PC-9 (cell line): ENCODE measurements around the gene PRDM16. TPM values are rescaled to one million over a fixed set of nuclear protein-coding genes. Genes with fewer than 3 reads are reported as not detected.

ENCODE experiments used
- BruUV-seq: library from RNA; stranded (reverse); fragments of 400-500 nt; replicated peaks from 2 replicates; lab custom pipeline; 2021; lab: Mats Ljungman, UMichigan
- CTCF ChIA-PET: fragments of 300-600 bp; sonication (Branson Sonifier 250); formaldehyde crosslinking; loops from one replicate; lab custom pipeline; 2022; ENCODE audit warnings: antibody characterized with exemption; lab: Charles Lee
- POLR2A ChIA-PET: fragments of 300-600 bp; sonication (Branson Sonifier 250); formaldehyde crosslinking; loops from one replicate; lab custom pipeline; 2022; ENCODE audit warnings: antibody characterized with exemption; ENCODE audit not compliant: unreplicated experiment; lab: Charles Lee
- DNase-seq, 2 experiments: peaks; one replicate each; pipeline versions ENCODE4 v3.0.0 to v3.0.0-alpha.2; 2015 to 2022; ENCODE audit warnings: mixed read lengths in 1 of 2
- H2AFZ ChIP-seq: fragments of 200-600 bp; sonication (generic); 2 replicates; pipeline ENCODE4 v1.8.1; 2017; ENCODE audit warnings: antibody characterized with exemption
- H3F3A ChIP-seq: fragments of 200-600 bp; sonication (generic); 2 replicates; pipeline ENCODE4 v1.8.1; 2017; ENCODE audit warnings: antibody characterized with exemption, mild to moderate bottlenecking, low read depth; ENCODE audit not compliant: insufficient read depth
- H3K27ac ChIP-seq: fragments of 200-600 bp; sonication (generic); 2 replicates; pipeline ENCODE4 v1.6.1; 2016; ENCODE audit warnings: mixed run types
- H3K27me3 ChIP-seq: fragments of 200-600 bp; sonication (generic); 2 replicates; pipeline ENCODE4 v1.6.1; 2016; ENCODE audit warnings: low read depth, mixed run types; ENCODE audit not compliant: insufficient read depth
- H3K36me3 ChIP-seq: fragments of 200-600 bp; sonication (generic); 2 replicates; pipeline ENCODE4 v1.6.1; 2016; ENCODE audit warnings: low read depth, mixed run types
- H3K4me1 ChIP-seq: fragments of 200-600 bp; sonication (generic); replicated peaks from 2 replicates; pipeline ENCODE4 v1.6.1; 2016; ENCODE audit warnings: mixed run types; ENCODE audit not compliant: insufficient read depth
- H3K4me2 ChIP-seq: fragments of 200-600 bp; sonication (generic); 2 replicates; pipeline ENCODE4 v1.6.1; 2017; ENCODE audit warnings: mixed run types
- H3K4me3 ChIP-seq: fragments of 200-600 bp; sonication (generic); 2 replicates; pipeline ENCODE4 v1.6.1; 2016; ENCODE audit warnings: mixed run types
- H3K79me2 ChIP-seq: fragments of 200-600 bp; sonication (generic); 2 replicates; pipeline ENCODE4 v1.6.1; 2017; ENCODE audit warnings: low read depth, mixed run types
- H3K9me2 ChIP-seq: fragments of 200-600 bp; sonication (generic); 2 replicates; pipeline ENCODE4 v1.8.1; 2017; ENCODE audit warnings: mild to moderate bottlenecking; ENCODE audit not compliant: insufficient read depth
- H3K9me3 ChIP-seq: fragments of 200-600 bp; sonication (generic); 2 replicates; pipeline ENCODE4 v1.8.1; 2016; ENCODE audit warnings: low read depth; ENCODE audit not compliant: insufficient read depth
- H4K20me1 ChIP-seq: fragments of 200-600 bp; sonication (generic); 2 replicates; pipeline ENCODE4 v1.8.1; 2017; ENCODE audit not compliant: insufficient read depth
- EZH2 ChIP-seq: fragments of 200-600 bp; sonication (generic); IDR thresholded peaks from 2 replicates; pipeline ENCODE4 v1.8.0; 2017; ENCODE audit warnings: antibody characterized with exemption, low read depth
- intact Hi-C: fragments of 100-400 bp; cut with micrococcal nuclease; formaldehyde crosslinking; loops from one replicate; pipeline ENCODE4 v1.10.0; 2022; ENCODE audit not compliant: unreplicated experiment
- total RNA-seq: library from RNA; stranded (reverse); gene quantifications from 2 replicates; pipeline ENCODE4 v1.2.3, GENCODE V29; 2021
- TF ChIP-seq, protein P1 (sequence below): fragments of 200-600 bp; sonication (generic); conservative IDR thresholded peaks from 2 replicates; pipeline ENCODE4 v1.6.1; 2017; ENCODE audit warnings: mixed run types, antibody characterized with exemption, mild to moderate bottlenecking, moderate library complexity

The PRDM16 gene
- total RNA-seq, 1 experiment from 2014 or later, result not detected

DNA sequence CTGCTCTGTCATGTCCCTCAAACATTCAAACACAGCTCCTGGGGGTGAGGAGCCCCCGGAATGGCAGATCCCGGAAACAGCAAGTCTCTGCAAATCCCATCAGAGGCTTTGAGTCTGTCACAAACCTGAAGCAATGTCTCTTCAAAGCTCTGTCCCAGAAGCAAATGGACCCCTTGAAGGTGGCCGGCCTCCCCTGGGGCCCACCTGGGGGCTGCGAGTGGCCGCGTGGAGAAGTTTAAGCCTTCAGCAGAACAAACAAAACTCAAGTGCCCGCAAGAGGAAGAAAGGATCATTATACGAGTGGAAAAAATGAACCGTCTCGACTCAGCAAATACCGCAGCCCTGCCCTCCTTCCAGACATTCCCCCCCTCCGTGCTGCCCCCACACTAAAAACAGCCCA, 53.3 kb downstream of the PRDM16 start:
- intact Hi-C loops, result no loop called here
- Histone ChIP-seq H3K9me3 (no peaks in the 10 kb centered on the region), H3K27me3 (peaks cover 99% of the 10 kb centered on the region), H3K4me1 (no peaks in the 10 kb centered on the region), H3K36me3 (no peaks in the 10 kb centered on the region), H2AFZ (no peak overlapping the region), H3K79me2 (no peaks in the 10 kb centered on the region), H3K9me2 (no peaks in the 10 kb centered on the region), H4K20me1 (peaks cover 2% of the 10 kb centered on the region; the same call in 1 of the 2 replicates), H3K4me3 (no peak overlapping the region), H3K4me2 (no peak overlapping the region), H3K27ac (no peak overlapping the region), H3F3A (no peaks in the 10 kb centered on the region)
- no TSS peak for BruUV-seq
- no peak for DNase-seq
- TF ChIP-seq, protein P1, sequence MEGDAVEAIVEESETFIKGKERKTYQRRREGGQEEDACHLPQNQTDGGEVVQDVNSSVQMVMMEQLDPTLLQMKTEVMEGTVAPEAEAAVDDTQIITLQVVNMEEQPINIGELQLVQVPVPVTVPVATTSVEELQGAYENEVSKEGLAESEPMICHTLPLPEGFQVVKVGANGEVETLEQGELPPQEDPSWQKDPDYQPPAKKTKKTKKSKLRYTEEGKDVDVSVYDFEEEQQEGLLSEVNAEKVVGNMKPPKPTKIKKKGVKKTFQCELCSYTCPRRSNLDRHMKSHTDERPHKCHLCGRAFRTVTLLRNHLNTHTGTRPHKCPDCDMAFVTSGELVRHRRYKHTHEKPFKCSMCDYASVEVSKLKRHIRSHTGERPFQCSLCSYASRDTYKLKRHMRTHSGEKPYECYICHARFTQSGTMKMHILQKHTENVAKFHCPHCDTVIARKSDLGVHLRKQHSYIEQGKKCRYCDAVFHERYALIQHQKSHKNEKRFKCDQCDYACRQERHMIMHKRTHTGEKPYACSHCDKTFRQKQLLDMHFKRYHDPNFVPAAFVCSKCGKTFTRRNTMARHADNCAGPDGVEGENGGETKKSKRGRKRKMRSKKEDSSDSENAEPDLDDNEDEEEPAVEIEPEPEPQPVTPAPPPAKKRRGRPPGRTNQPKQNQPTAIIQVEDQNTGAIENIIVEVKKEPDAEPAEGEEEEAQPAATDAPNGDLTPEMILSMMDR, result no peak
- no peak for TF ChIP-seq EZH2
- ChIA-PET POLR2A (no interaction called here), CTCF (no interaction called here)

DNA sequence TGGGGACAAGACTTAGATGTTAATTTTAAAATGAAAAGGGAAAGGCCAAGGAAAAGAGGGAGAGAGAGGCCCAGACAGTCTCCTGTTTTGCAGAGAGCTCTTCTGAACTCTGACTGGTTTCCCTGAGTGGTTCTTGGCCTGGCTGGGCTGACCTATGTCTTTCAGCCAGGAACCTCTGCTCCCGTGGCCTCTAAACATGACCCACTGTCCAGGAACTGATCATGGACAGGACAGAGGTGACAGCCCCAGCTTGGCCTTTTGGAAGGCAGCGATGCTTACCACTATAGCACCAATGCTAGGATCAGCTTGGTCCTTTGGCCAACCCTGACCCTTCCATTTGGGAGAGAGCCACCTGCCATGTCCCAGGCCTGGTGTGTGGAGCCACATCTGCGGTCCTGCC, 55.2 kb downstream of the PRDM16 start:
- H3K9me2 ChIP-seq, result no peaks in the 10 kb centered on the region
- ChIA-PET POLR2A (no interaction called here), CTCF (no interaction called here)
- peaks cover 4% of the 10 kb centered on the region; the same call in 1 of the 2 replicates for H4K20me1 ChIP-seq
- no peaks in the 10 kb centered on the region for H3K4me1 ChIP-seq
- no peak overlapping the region for H3K4me2 ChIP-seq
- H3K4me3 ChIP-seq, result no peak overlapping the region
- H3F3A ChIP-seq, result no peaks in the 10 kb centered on the region
- no peaks in the 10 kb centered on the region for H3K79me2 ChIP-seq
- no TSS peak for BruUV-seq
- TF ChIP-seq EZH2, result no peak
- TF ChIP-seq, protein P1, result no peak
- DNase-seq, result no peak
- no peak overlapping the region for H3K27ac ChIP-seq
- intact Hi-C loops, result no loop called here
- no peaks in the 10 kb centered on the region for H3K9me3 ChIP-seq
- no peak overlapping the region for H2AFZ ChIP-seq
- peaks cover 99% of the 10 kb centered on the region for H3K27me3 ChIP-seq
- no peaks in the 10 kb centered on the region for H3K36me3 ChIP-seq

DNA sequence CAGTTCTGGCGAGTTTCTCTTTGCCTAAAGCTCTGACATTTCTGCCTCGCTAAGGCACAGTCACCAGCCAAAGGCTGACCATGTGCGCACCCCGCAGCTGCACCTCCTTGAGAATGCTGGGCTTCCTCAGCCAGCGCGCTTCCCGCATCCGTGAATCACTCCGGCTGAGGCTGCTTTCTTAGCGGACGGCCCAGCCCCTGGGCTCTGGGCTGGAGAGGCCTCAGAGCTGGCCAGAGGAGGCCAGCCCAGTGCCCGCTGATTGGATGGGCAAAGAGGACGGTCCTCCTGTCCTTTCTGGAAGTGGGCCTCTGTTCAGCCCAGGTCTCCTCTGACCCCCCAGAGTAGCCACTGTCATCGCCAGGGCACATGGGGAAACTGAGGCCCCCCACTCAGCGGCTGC, 56.1 kb downstream of the PRDM16 start:
- intact Hi-C loops, result no loop called here
- no peaks in the 10 kb centered on the region for H3K79me2 ChIP-seq
- no peaks in the 10 kb centered on the region for H3K36me3 ChIP-seq
- H3K9me3 ChIP-seq, result no peaks in the 10 kb centered on the region
- H3K4me2 ChIP-seq, result no peak overlapping the region
- no peak for DNase-seq
- H3K4me3 ChIP-seq, result no peak overlapping the region
- TF ChIP-seq, protein P1, result no peak
- no peak for TF ChIP-seq EZH2
- H3K27ac ChIP-seq, result no peak overlapping the region
- no peak overlapping the region for H2AFZ ChIP-seq
- no TSS peak for BruUV-seq
- ChIA-PET POLR2A (no interaction called here), CTCF (no interaction called here)
- peaks cover 99% of the 10 kb centered on the region for H3K27me3 ChIP-seq
- no peaks in the 10 kb centered on the region for H3K9me2 ChIP-seq
- H3F3A ChIP-seq, result no peaks in the 10 kb centered on the region
- H3K4me1 ChIP-seq, result no peaks in the 10 kb centered on the region
- H4K20me1 ChIP-seq, result peaks cover 4% of the 10 kb centered on the region; the same call in 1 of the 2 replicates
